Neural cell (in vitro differentiated cells): Measurements from ENCODE around the gene ZC3H12D. TPM values are rescaled to one million over a fixed set of nuclear protein-coding genes. Genes with fewer than 3 reads are reported as not detected.

Source experiments
- H2AFZ ChIP-seq: fragments of 200-600, 300-800 bp; sonication (generic), shearing (Covaris generic); 2 replicates; pipeline ENCODE4 v1.6.0; 2014; ENCODE audit warnings: low read depth, mild to moderate bottlenecking, antibody characterized with exemption, low read length, moderate library complexity
- H3F3A ChIP-seq: fragments of 200-600 bp; shearing (Covaris generic); 2 replicates; pipeline ENCODE4 v1.6.1; 2016; ENCODE audit warnings: mild to moderate bottlenecking, moderate library complexity, mixed read lengths, antibody characterized with exemption, low read length; ENCODE audit not compliant: insufficient read depth, poor library complexity, severe bottlenecking
- H3K27ac ChIP-seq: fragments of 200-600, 300-800 bp; sonication (generic), shearing (Covaris generic); 2 replicates; pipeline ENCODE4 v1.5.1; 2014; ENCODE audit warnings: mild to moderate bottlenecking, low read length, moderate library complexity
- H3K27me3 ChIP-seq: fragments of 300-800, 200-600 bp; sonication (generic), shearing (Covaris generic); 2 replicates; pipeline ENCODE4 v1.6.0; 2014; ENCODE audit warnings: mild to moderate bottlenecking, low read depth, low read length, moderate library complexity; ENCODE audit not compliant: insufficient read depth
- H3K36me3 ChIP-seq: fragments of 300-800, 200-600 bp; sonication (generic), shearing (Covaris generic); 2 replicates; pipeline ENCODE4 v1.5.1; 2014; ENCODE audit warnings: mild to moderate bottlenecking, antibody characterized with exemption, low read length, moderate library complexity; ENCODE audit not compliant: insufficient read depth
- H3K4me2 ChIP-seq: fragments of 300-800, 200-600 bp; sonication (generic), shearing (Covaris generic); 2 replicates; pipeline ENCODE4 v1.6.0; 2014; ENCODE audit warnings: mild to moderate bottlenecking, low read length
- H3K4me3 ChIP-seq: fragments of 300-800, 200-600 bp; sonication (generic), shearing (Covaris generic); 2 replicates; pipeline ENCODE4 v1.5.1; 2014; ENCODE audit warnings: mild to moderate bottlenecking, low read length, moderate library complexity
- H3K79me2 ChIP-seq: fragments of 200-600 bp; shearing (Covaris generic); replicated peaks from 2 replicates; pipeline ENCODE4 v1.6.0; 2014; ENCODE audit warnings: mild to moderate bottlenecking, low read length, moderate library complexity; ENCODE audit not compliant: insufficient read depth
- H3K9ac ChIP-seq: fragments of 300-800, 200-600 bp; sonication (generic), shearing (Covaris generic); 2 replicates; pipeline ENCODE4 v1.6.1; 2016; ENCODE audit warnings: mild to moderate bottlenecking, low read length, mixed read lengths
- H3K9me2 ChIP-seq: fragments of 200-600 bp; shearing (Covaris generic); 2 replicates; pipeline ENCODE4 v1.6.1; 2016; ENCODE audit warnings: mild to moderate bottlenecking, low read length, mixed read lengths; ENCODE audit not compliant: insufficient read depth
- H3K9me3 ChIP-seq: fragments of 200-600, 300-800 bp; sonication (generic), shearing (Covaris generic); 2 replicates; pipeline ENCODE4 v1.6.1; 2016; ENCODE audit warnings: mild to moderate bottlenecking, mixed run types, low read length, moderate library complexity, mixed read lengths
- H4K20me1 ChIP-seq: fragments of 200-600 bp; shearing (Covaris generic); 2 replicates; pipeline ENCODE4 v1.6.1; 2016; ENCODE audit warnings: mild to moderate bottlenecking, mixed run types; ENCODE audit not compliant: insufficient read depth
- CTCF ChIP-seq: fragments of 450-650 bp; IDR thresholded peaks from 2 replicates; pipeline ENCODE4 v1.5.1; 2014; ENCODE audit warnings: antibody characterized with exemption, mild to moderate bottlenecking, moderate library complexity; ENCODE audit not compliant: poor library complexity, severe bottlenecking
- EP300 ChIP-seq: fragments of 450-650 bp; conservative IDR thresholded peaks from 2 replicates; pipeline ENCODE4 v1.6.1; 2014; ENCODE audit warnings: antibody characterized with exemption, mild to moderate bottlenecking, moderate library complexity; ENCODE audit not compliant: poor library complexity, severe bottlenecking
- EZH2 ChIP-seq: fragments of 200-600, 300-800 bp; shearing (Covaris generic), sonication (generic); IDR thresholded peaks from 2 replicates; pipeline ENCODE4 v1.6.1; 2014; ENCODE audit warnings: antibody characterized with exemption, low read length, borderline replicate concordance, mild to moderate bottlenecking; ENCODE audit not compliant: insufficient read depth, poor library complexity, severe bottlenecking
- MXI1 ChIP-seq: fragments of 450-650 bp; conservative IDR thresholded peaks from 2 replicates; pipeline ENCODE4 v1.6.1; 2014; ENCODE audit warnings: antibody characterized with exemption, mild to moderate bottlenecking; ENCODE audit not compliant: poor library complexity, severe bottlenecking
- POLR2AphosphoS5 ChIP-seq: IDR thresholded peaks from 2 replicates; pipeline ENCODE4 v1.6.1; 2012
- RAD21 ChIP-seq: fragments of 450-650 bp; conservative IDR thresholded peaks from 2 replicates; pipeline ENCODE4 v1.6.1; 2014; ENCODE audit warnings: antibody characterized with exemption, mild to moderate bottlenecking, moderate library complexity
- REST ChIP-seq: IDR thresholded peaks from 2 replicates; pipeline ENCODE4 v1.6.1; 2012; ENCODE audit warnings: borderline replicate concordance
- SMC3 ChIP-seq: fragments of 450-650 bp; conservative IDR thresholded peaks from 2 replicates; pipeline ENCODE4 v1.6.1; 2014; ENCODE audit warnings: antibody characterized with exemption, mild to moderate bottlenecking, moderate library complexity; ENCODE audit not compliant: poor library complexity
- TAF1 ChIP-seq: IDR thresholded peaks from 2 replicates; pipeline ENCODE4 v1.6.1; 2012; ENCODE audit warnings: low read depth
- polyA plus RNA-seq: library from polyadenylated mRNA; depleted of rRNA; stranded (reverse); fragments of >200 nt; gene quantifications from 2 replicates; pipeline ENCODE4 v1.2.3, GENCODE V29; 2014

ZC3H12D gene
- polyA plus RNA-seq, 1 donor from 2014 or later = 1.0 TPM

- Histone ChIP-seq H3K4me3 (no peak overlapping the region), H3K9ac (no peak overlapping the region), H3K4me2 (no peak overlapping the region), H3F3A (no peaks in the 10 kb centered on the region), H3K27ac (no peak overlapping the region), H3K79me2 (no peaks in the 10 kb centered on the region), H4K20me1 (no peaks in the 10 kb centered on the region), H3K27me3 (no peaks in the 10 kb centered on the region), H2AFZ (no peak overlapping the region), H3K9me3 (no peaks in the 10 kb centered on the region), H3K9me2 (no peaks in the 10 kb centered on the region), H3K36me3 (no peaks in the 10 kb centered on the region)
- TF ChIP-seq RAD21 (no peak), EZH2 (no peak), SMC3 (no peak), CTCF (no peak), EP300 (no peak), MXI1 (no peak), TAF1 (no peak), POLR2AphosphoS5 (no peak), REST (no peak)
These were observed 62.2 kb downstream of the ZC3H12D start for GRCh38 chr6:149422581-149422980.

GRCh38 chr6:149421132-149421531 lies 63.7 kb downstream of the ZC3H12D start:
- TF ChIP-seq TAF1 = no peak
- TF ChIP-seq EP300 = no peak
- TF ChIP-seq EZH2 = no peak
- TF ChIP-seq REST = no peak
- no peaks in the 10 kb centered on the region for H3F3A ChIP-seq
- no peak overlapping the region for H3K4me3 ChIP-seq
- no peaks in the 10 kb centered on the region for H3K79me2 ChIP-seq
- no peaks in the 10 kb centered on the region for H3K9me2 ChIP-seq
- no peak overlapping the region for H3K9ac ChIP-seq
- no peak overlapping the region for H3K4me2 ChIP-seq
- no peaks in the 10 kb centered on the region for H3K36me3 ChIP-seq
- H4K20me1 ChIP-seq = no peaks in the 10 kb centered on the region
- no peak overlapping the region for H2AFZ ChIP-seq
- no peaks in the 10 kb centered on the region for H3K27me3 ChIP-seq
- no peaks in the 10 kb centered on the region for H3K9me3 ChIP-seq
- H3K27ac ChIP-seq = no peak overlapping the region
